GM03348 (cell line): ENCODE data around the gene ITM2C.

Experiments used
- DNase-seq: peaks from one replicate; pipeline ENCODE4 v3.0.0; 2012; ENCODE audit warnings: low spot score

The ITM2C gene

GRCh38 chr2:230852113-230852512, 12.6 kb upstream of the ITM2C start:
- DNase-seq = no peak

GRCh38 chr2:230861552-230862255, 3.0 kb upstream of the ITM2C start:
- no peak for DNase-seq

- DNase-seq = no peak
Measured at GRCh38 chr2:230862292-230862691, 2.5 kb upstream of the ITM2C start.

- DNase-seq = no peak
Measured at GRCh38 chr2:230863031-230863430, 1.7 kb upstream of the ITM2C start.

GRCh38 chr2:230863442-230864121, 1.2 kb upstream of the ITM2C start:
- DNase-seq = no peak

GRCh38 chr2:230864122-230864604, 579 bp upstream of the ITM2C start:
- DNase-seq = no peak

GRCh38 chr2:230865307-230865765, 594 bp downstream of the ITM2C start:
- no peak for DNase-seq

GRCh38 chr2:230865766-230866755, 1.3 kb downstream of the ITM2C start:
- peak; percentile 56 for DNase-seq

- DNase-seq = peak; percentile 37
Measured at GRCh38 chr2:230866756-230867523, 2.2 kb downstream of the ITM2C start.

- no peak for DNase-seq
Measured at GRCh38 chr2:230868161-230868946, 3.6 kb downstream of the ITM2C start.

GRCh38 chr2:230868947-230869913, 4.5 kb downstream of the ITM2C start:
- no peak for DNase-seq

- no peak for DNase-seq
Measured at GRCh38 chr2:230869914-230870543, 5.3 kb downstream of the ITM2C start.

GRCh38 chr2:230870544-230871360, 6.0 kb downstream of the ITM2C start:
- no peak for DNase-seq

GRCh38 chr2:230871361-230872150, 6.8 kb downstream of the ITM2C start:
- no peak for DNase-seq

GRCh38 chr2:230872151-230872967, 7.6 kb downstream of the ITM2C start:
- no peak for DNase-seq

GRCh38 chr2:230872968-230873660, 8.4 kb downstream of the ITM2C start:
- no peak for DNase-seq
